Measurements from ENCODE around the gene C1orf116.
A peak's percentile ranks its signal among the peaks of the same experiment; 100 is the strongest.

The C1orf116 gene

GRCh38 chr1:207034208-207034607 is 1.7 kb upstream of the C1orf116 start:
- no peaks in the 10 kb centered on the region for H3K4me1 ChIP-seq (ENCODE audit: control insufficient read depth, insufficient read depth, low read length)
- CTCF ChIA-PET = interaction anchor here (1.3 to 2.9 kb wide), 4 partner anchors 11 to 555 kb away, joined by 3 to 16 read pairs (median 6); no protein-coding TSS in a partner anchor
- H3K36me3 ChIP-seq (ENCODE audit: control insufficient read depth in 2 of 2, insufficient read depth in 1 of 2, low read length in 2 of 2) = no peaks in the 10 kb centered on the region
- no peak overlapping the region for H3K27ac ChIP-seq (ENCODE audit: extremely low read depth, low read depth, low read length)
- no peak overlapping the region for H3K4me3 ChIP-seq (ENCODE audit: low read depth, low read length)
- TF ChIP-seq ZNF629 (tag by site-specific recombination; IDR thresholded peaks at IDR 0.05) = peak; percentile 81
- no peak for TF ChIP-seq ZBTB48 (tag by site-specific recombination; IDR thresholded peaks at IDR 0.05)
- TF ChIP-seq ZNF114 (tag by site-specific recombination; IDR thresholded peaks at IDR 0.05) = no peak
- TF ChIP-seq ZBTB21 (tag by site-specific recombination; IDR thresholded peaks at IDR 0.05) = peak; percentile 76
- no peak for TF ChIP-seq SP7 (tag by site-specific recombination; IDR thresholded peaks at IDR 0.05)
- TF ChIP-seq, protein P1, sequence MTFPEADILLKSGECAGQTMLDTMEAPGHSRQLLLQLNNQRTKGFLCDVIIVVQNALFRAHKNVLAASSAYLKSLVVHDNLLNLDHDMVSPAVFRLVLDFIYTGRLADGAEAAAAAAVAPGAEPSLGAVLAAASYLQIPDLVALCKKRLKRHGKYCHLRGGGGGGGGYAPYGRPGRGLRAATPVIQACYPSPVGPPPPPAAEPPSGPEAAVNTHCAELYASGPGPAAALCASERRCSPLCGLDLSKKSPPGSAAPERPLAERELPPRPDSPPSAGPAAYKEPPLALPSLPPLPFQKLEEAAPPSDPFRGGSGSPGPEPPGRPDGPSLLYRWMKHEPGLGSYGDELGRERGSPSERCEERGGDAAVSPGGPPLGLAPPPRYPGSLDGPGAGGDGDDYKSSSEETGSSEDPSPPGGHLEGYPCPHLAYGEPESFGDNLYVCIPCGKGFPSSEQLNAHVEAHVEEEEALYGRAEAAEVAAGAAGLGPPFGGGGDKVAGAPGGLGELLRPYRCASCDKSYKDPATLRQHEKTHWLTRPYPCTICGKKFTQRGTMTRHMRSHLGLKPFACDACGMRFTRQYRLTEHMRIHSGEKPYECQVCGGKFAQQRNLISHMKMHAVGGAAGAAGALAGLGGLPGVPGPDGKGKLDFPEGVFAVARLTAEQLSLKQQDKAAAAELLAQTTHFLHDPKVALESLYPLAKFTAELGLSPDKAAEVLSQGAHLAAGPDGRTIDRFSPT (tag by site-specific recombination; IDR thresholded peaks at IDR 0.05) = no peak
- TF ChIP-seq ZBTB1 (tag by site-specific recombination; IDR thresholded peaks at IDR 0.05) = no peak
- TF ChIP-seq, protein P2, sequence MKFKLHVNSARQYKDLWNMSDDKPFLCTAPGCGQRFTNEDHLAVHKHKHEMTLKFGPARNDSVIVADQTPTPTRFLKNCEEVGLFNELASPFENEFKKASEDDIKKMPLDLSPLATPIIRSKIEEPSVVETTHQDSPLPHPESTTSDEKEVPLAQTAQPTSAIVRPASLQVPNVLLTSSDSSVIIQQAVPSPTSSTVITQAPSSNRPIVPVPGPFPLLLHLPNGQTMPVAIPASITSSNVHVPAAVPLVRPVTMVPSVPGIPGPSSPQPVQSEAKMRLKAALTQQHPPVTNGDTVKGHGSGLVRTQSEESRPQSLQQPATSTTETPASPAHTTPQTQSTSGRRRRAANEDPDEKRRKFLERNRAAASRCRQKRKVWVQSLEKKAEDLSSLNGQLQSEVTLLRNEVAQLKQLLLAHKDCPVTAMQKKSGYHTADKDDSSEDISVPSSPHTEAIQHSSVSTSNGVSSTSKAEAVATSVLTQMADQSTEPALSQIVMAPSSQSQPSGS (tag by site-specific recombination; IDR thresholded peaks at IDR 0.05; ENCODE audit: low read depth) = peak; percentile 83
- TF ChIP-seq ZNF221 (tag by site-specific recombination; IDR thresholded peaks at IDR 0.05; ENCODE audit: borderline replicate concordance) = no peak
- TF ChIP-seq ZNF223 (tag by site-specific recombination; IDR thresholded peaks at IDR 0.05) = no peak
- TF ChIP-seq ZNF473 (tag by site-specific recombination; IDR thresholded peaks at IDR 0.05) = no peak
- TF ChIP-seq ZNF658 (tag by site-specific recombination; IDR thresholded peaks at IDR 0.05) = no peak
- TF ChIP-seq KLF9 (tag by site-specific recombination; IDR thresholded peaks at IDR 0.05; ENCODE audit: low read depth) = no peak
- TF ChIP-seq ZNF112 (tag by site-specific recombination; IDR thresholded peaks at IDR 0.05) = no peak
- no peak for TF ChIP-seq ZNF37A (tag by site-specific recombination; IDR thresholded peaks at IDR 0.05)
- TF ChIP-seq ZFP37 (tag by site-specific recombination; IDR thresholded peaks at IDR 0.05) = no peak
- no peak for TF ChIP-seq IKZF3 (tag by site-specific recombination; IDR thresholded peaks at IDR 0.05)
- no peaks in the 10 kb centered on the region for H3K9me3 ChIP-seq (ENCODE audit: control insufficient read depth, insufficient read depth, low read depth, low read length)
- POLR2A ChIA-PET = no interaction called here

DNA sequence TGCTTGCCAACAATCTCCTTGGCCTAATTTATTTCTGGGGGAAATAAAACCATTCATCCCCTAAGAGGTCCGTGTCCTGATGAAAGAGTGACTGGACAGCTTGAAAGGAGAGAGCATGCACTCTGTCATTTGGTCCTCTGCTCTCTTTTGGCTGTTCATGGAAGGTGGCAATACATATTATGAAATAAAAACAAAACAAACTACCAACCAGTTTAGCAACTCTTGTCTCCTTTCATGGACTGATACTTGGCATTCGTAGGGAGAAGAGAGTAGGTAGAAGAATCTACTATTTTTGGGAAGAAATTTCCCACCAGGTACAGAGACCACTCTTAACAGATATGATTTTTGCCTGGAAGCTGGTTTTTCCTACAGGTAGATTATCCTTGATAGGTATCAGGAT is 746 bp upstream of the C1orf116 start:
- POLR2A ChIA-PET = interaction anchor here (0.6 to 1.3 kb wide), 2 partner anchors 19 to 457 kb away, joined by 3 to 5 read pairs; partner anchors contain the start of gene PFKFB2
- Histone ChIP-seq H3K36me3 (ENCODE audit: control insufficient read depth in 2 of 2, insufficient read depth in 1 of 2, low read length in 2 of 2) (no peaks in the 10 kb centered on the region), H3K9me3 (ENCODE audit: control insufficient read depth, insufficient read depth, low read depth, low read length) (no peaks in the 10 kb centered on the region), H3K27ac (ENCODE audit: extremely low read depth, low read depth, low read length) (no peak overlapping the region), H3K4me1 (ENCODE audit: control insufficient read depth, insufficient read depth, low read length) (no peaks in the 10 kb centered on the region), H3K4me3 (ENCODE audit: low read depth, low read length) (no peak overlapping the region)
- TF ChIP-seq BCL11B (tag by site-specific recombination; IDR thresholded peaks at IDR 0.05; ENCODE audit: low read depth) (no peak), ZNF155 (tag by site-specific recombination; IDR thresholded peaks at IDR 0.05) (no peak), ZNF580 (tag by site-specific recombination; IDR thresholded peaks at IDR 0.05) (no peak), ZNF18 (tag by site-specific recombination; IDR thresholded peaks at IDR 0.05) (no peak), ZBTB1 (tag by site-specific recombination; IDR thresholded peaks at IDR 0.05) (no peak), ZNF311 (tag by site-specific recombination; IDR thresholded peaks at IDR 0.05; ENCODE audit: borderline replicate concordance) (no peak), ZNF701 (tag by site-specific recombination; IDR thresholded peaks at IDR 0.05) (no peak), ZBTB48 (tag by site-specific recombination; IDR thresholded peaks at IDR 0.05) (no peak), ZNF23 (tag by site-specific recombination; IDR thresholded peaks at IDR 0.05; ENCODE audit: borderline replicate concordance) (no peak)
- TF ChIP-seq, protein P1 (tag by site-specific recombination; IDR thresholded peaks at IDR 0.05) = no peak
- TF ChIP-seq, protein P3, sequence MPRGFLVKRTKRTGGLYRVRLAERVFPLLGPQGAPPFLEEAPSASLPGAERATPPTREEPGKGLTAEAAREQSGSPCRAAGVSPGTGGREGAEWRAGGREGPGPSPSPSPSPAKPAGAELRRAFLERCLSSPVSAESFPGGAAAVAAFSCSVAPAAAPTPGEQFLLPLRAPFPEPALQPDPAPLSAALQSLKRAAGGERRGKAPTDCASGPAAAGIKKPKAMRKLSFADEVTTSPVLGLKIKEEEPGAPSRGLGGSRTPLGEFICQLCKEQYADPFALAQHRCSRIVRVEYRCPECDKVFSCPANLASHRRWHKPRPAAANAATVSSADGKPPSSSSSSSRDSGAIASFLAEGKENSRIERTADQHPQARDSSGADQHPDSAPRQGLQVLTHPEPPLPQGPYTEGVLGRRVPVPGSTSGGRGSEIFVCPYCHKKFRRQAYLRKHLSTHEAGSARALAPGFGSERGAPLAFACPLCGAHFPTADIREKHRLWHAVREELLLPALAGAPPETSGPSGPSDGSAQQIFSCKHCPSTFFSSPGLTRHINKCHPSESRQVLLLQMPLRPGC (tag by site-specific recombination; IDR thresholded peaks at IDR 0.05) = no peak
- CTCF ChIA-PET = interaction anchor here (0.8 to 2.9 kb wide), 9 partner anchors 12 to 554 kb away, joined by 3 to 16 read pairs (median 4); no protein-coding TSS in a partner anchor

All from HEK293 (cell line).